GM19372 (cell line): ENCODE measurements around the gene TXNRD1.
"Not testable (repeated sequence)": the region's sequence is repeated elsewhere in the genome, so short reads cannot be mapped to it uniquely, and the experiment has no call there.

Experiments used
- ATAC-seq: cut with Tn5 transposase; IDR thresholded peaks from one replicate; pipeline ENCODE4 v1.9.1; 2021; ENCODE audit warnings: mild to moderate bottlenecking, low read depth, moderate library complexity; ENCODE audit not compliant: unreplicated experiment

Gene TXNRD1

GRCh38 chr12:104232609-104233280, 17.2 kb downstream of the TXNRD1 start:
- ATAC-seq, result no peak

- no peak for ATAC-seq
These were observed 19.4 kb downstream of the TXNRD1 start for GRCh38 chr12:104234926-104235499.

GRCh38 chr12:104237930-104238329, 22.4 kb downstream of the TXNRD1 start:
- ATAC-seq, result no peak

GRCh38 chr12:104242546-104243206, 27.1 kb downstream of the TXNRD1 start:
- ATAC-seq, result no peak

GRCh38 chr12:104243551-104243950, 28.0 kb downstream of the TXNRD1 start:
- no peak for ATAC-seq

- no peak for ATAC-seq
These were observed 28.4 kb downstream of the TXNRD1 start for GRCh38 chr12:104243971-104244370.

GRCh38 chr12:104247698-104248097, 32.1 kb downstream of the TXNRD1 start:
- no peak for ATAC-seq

GRCh38 chr12:104248444-104248843, 32.9 kb downstream of the TXNRD1 start:
- ATAC-seq, result no peak

GRCh38 chr12:104249017-104249416, 33.4 kb downstream of the TXNRD1 start:
- no peak for ATAC-seq

GRCh38 chr12:104249898-104250297, 34.3 kb downstream of the TXNRD1 start:
- ATAC-seq, result no peak

GRCh38 chr12:104250366-104251125, 35.0 kb downstream of the TXNRD1 start:
- ATAC-seq, result no peak

GRCh38 chr12:104257913-104258472, 42.4 kb downstream of the TXNRD1 start:
- ATAC-seq, result no peak

GRCh38 chr12:104258476-104259067, 43.0 kb downstream of the TXNRD1 start:
- no peak for ATAC-seq

GRCh38 chr12:104263026-104263425, 47.4 kb downstream of the TXNRD1 start:
- ATAC-seq, result no peak

- ATAC-seq, result no peak
These were observed 48.2 kb downstream of the TXNRD1 start for GRCh38 chr12:104263580-104264358.

GRCh38 chr12:104265436-104265835, 49.9 kb downstream of the TXNRD1 start:
- ATAC-seq, result not testable (repeated sequence)

- ATAC-seq, result no peak
These were observed 57.4 kb downstream of the TXNRD1 start for GRCh38 chr12:104272938-104273337.

GRCh38 chr12:104273503-104273902, 57.9 kb downstream of the TXNRD1 start:
- no peak for ATAC-seq

GRCh38 chr12:104274811-104275210, 59.2 kb downstream of the TXNRD1 start:
- ATAC-seq, result no peak

GRCh38 chr12:104275689-104276088, 60.1 kb downstream of the TXNRD1 start:
- ATAC-seq, result no peak
